Fibroblast of the aortic adventitia (primary cell): Measurements from ENCODE around the gene SLC6A19. TPM values are rescaled to one million over a fixed set of nuclear protein-coding genes. Genes with fewer than 3 reads are reported as not detected.

ENCODE experiments used
- DNase-seq: peaks from one replicate; pipeline ENCODE4 v3.0.0-alpha.2; 2010; ENCODE audit warnings: low read depth
- H3K4me3 ChIP-seq: 2 replicates; pipeline ENCODE4 v1.5.1; 2011; ENCODE audit warnings: low read depth, mild to moderate bottlenecking, control low read depth, low read length, moderate library complexity
- CTCF ChIP-seq: IDR thresholded peaks from 2 replicates; pipeline ENCODE4 v1.5.1; 2011; ENCODE audit warnings: mild to moderate bottlenecking, low read length, control low read depth, inconsistent platforms; ENCODE audit not compliant: insufficient read depth
- total RNA-seq: library from RNA; depleted of rRNA; stranded (reverse); fragments of >200 nt; gene quantifications from 2 replicates; pipeline ENCODE4 v1.2.3, GENCODE V29; 2012; ENCODE audit warnings: low replicate concordance

Gene SLC6A19
- total RNA-seq, 1 donor = not detected

GRCh38 chr5:1214936-1215220, 13.5 kb downstream of the SLC6A19 start:
- no peak overlapping the region for H3K4me3 ChIP-seq
- no peak for TF ChIP-seq CTCF
- no peak for DNase-seq

- TF ChIP-seq CTCF = no peak
- H3K4me3 ChIP-seq = no peak overlapping the region
- DNase-seq = no peak
These were observed 14.1 kb downstream of the SLC6A19 start for GRCh38 chr5:1215320-1216096.

- no peak for DNase-seq
- no peak overlapping the region for H3K4me3 ChIP-seq
- TF ChIP-seq CTCF = no peak
These were observed 15.0 kb downstream of the SLC6A19 start for GRCh38 chr5:1216211-1216917.

GRCh38 chr5:1216918-1217295, 15.5 kb downstream of the SLC6A19 start:
- no peak for DNase-seq
- TF ChIP-seq CTCF = no peak
- no peak overlapping the region for H3K4me3 ChIP-seq

GRCh38 chr5:1217596-1218206, 16.3 kb downstream of the SLC6A19 start:
- no peak for TF ChIP-seq CTCF
- no peak for DNase-seq
- H3K4me3 ChIP-seq = no peak overlapping the region

GRCh38 chr5:1218351-1219080, 17.1 kb downstream of the SLC6A19 start:
- no peak for DNase-seq
- no peak for TF ChIP-seq CTCF

More at GRCh38 chr5:1218351-1219080, 17.1 kb downstream of the SLC6A19 start:
- H3K4me3 ChIP-seq = no peak overlapping the region
